ENCODE results near the gene SEMA3F. TPM values are rescaled to one million over a fixed set of nuclear protein-coding genes. Genes with fewer than 3 reads are reported as not detected.

The SEMA3F gene
- total and polyA plus RNA-seq, 2 donors (not counting 3 experiments of a cell fraction or from before 2014, with no cell fraction given) = 65.8 to 99.1 TPM

GRCh38 chr3:50192124-50192523 is 37.0 kb downstream of the SEMA3F start:
- H3K9me3 ChIP-seq (replicated peaks; ENCODE audit: control insufficient read depth, insufficient read depth, low read length) = no peaks in the 10 kb centered on the region
- POLR2A ChIA-PET = no interaction called here
- no peak overlapping the region for H3K27ac ChIP-seq (ENCODE audit: insufficient read depth, low read depth, low read length)
- intact Hi-C loops (cut with micrococcal nuclease) (loop anchor here (5.0 kb wide), 1 partner anchor 350 kb away; no protein-coding TSS in a partner anchor), dilution Hi-C loops (cut with MboI; ENCODE audit: extremely low pct_ligation_motif_present, low sequenced_read_pairs) (no loop called here)
- H4K20me1 ChIP-seq (replicated peaks; ENCODE audit: control insufficient read depth, extremely low read depth, insufficient read depth, low read length) = no peaks in the 10 kb centered on the region
- H2AFZ ChIP-seq (ENCODE audit: low read depth, low read length) = no peak overlapping the region
- DNase-seq (ENCODE audit: low read depth, low spot score) (no peak), FAIRE-seq (no peak)
- no peaks in the 10 kb centered on the region for H3K79me2 ChIP-seq (ENCODE audit: control insufficient read depth, insufficient read depth, low read length)
- CTCF ChIA-PET = interaction anchor here (0.7 to 12.0 kb wide), 9 partner anchors 17 to 132 kb away, joined by 3 to 314 read pairs (median 8); partner anchors contain the start of gene GNAI2
- no peak overlapping the region for H3K9ac ChIP-seq (replicated peaks; ENCODE audit: extremely low read depth, insufficient read depth, low read length)
- peaks cover 11 to 13% of the 10 kb centered on the region in 2 experiments for H3K27me3 ChIP-seq (ENCODE audit: control insufficient read depth in 2 of 2, insufficient read depth in 2 of 2, low read length in 2 of 2)
- no peak overlapping the region for H3K4me2 ChIP-seq (ENCODE audit: insufficient read depth, low read length)
- peaks cover 5% of the 10 kb centered on the region for H3K4me1 ChIP-seq (ENCODE audit: control insufficient read depth, extremely low read depth, insufficient read depth, low read length)
- BruUV-seq (replicated peaks) = no TSS peak
- peaks cover 0 to 7% of the 10 kb centered on the region in 2 experiments for H3K36me3 ChIP-seq (ENCODE audit: control insufficient read depth in 2 of 2, extremely low read depth in 1 of 2, insufficient read depth in 2 of 2, low read length in 2 of 2)
- TF ChIP-seq FOS (IDR thresholded peaks at IDR 0.05; ENCODE audit: borderline replicate concordance, insufficient read depth, low read length) = no peak
- TF ChIP-seq JUN (IDR thresholded peaks at IDR 0.05; ENCODE audit: borderline replicate concordance, insufficient read depth, insufficient read length, low read depth) = no peak
- TF ChIP-seq, protein P1, sequence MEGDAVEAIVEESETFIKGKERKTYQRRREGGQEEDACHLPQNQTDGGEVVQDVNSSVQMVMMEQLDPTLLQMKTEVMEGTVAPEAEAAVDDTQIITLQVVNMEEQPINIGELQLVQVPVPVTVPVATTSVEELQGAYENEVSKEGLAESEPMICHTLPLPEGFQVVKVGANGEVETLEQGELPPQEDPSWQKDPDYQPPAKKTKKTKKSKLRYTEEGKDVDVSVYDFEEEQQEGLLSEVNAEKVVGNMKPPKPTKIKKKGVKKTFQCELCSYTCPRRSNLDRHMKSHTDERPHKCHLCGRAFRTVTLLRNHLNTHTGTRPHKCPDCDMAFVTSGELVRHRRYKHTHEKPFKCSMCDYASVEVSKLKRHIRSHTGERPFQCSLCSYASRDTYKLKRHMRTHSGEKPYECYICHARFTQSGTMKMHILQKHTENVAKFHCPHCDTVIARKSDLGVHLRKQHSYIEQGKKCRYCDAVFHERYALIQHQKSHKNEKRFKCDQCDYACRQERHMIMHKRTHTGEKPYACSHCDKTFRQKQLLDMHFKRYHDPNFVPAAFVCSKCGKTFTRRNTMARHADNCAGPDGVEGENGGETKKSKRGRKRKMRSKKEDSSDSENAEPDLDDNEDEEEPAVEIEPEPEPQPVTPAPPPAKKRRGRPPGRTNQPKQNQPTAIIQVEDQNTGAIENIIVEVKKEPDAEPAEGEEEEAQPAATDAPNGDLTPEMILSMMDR (IDR thresholded peaks at IDR 0.05; ENCODE audit: extremely low read depth in 1 of 2, insufficient read depth in 1 of 2, low read depth in 1 of 2, low read length in 2 of 2) = no peak
- no peak for TF ChIP-seq GATA2 (IDR thresholded peaks at IDR 0.05; ENCODE audit: insufficient read depth, insufficient read length, low read depth, low read length)
- TF ChIP-seq POLR2A (IDR thresholded peaks at IDR 0.05; ENCODE audit: low read depth, low read length) = no peak
- no peak for TF ChIP-seq MYC (IDR thresholded peaks at IDR 0.05; ENCODE audit: low read depth, low read length)
- no peak for TF ChIP-seq EZH2 (IDR thresholded peaks at IDR 0.05; ENCODE audit: borderline replicate concordance, low read depth, low read length, severe bottlenecking)
- no peak for TF ChIP-seq POLR2AphosphoS5 (IDR thresholded peaks at IDR 0.05; ENCODE audit: insufficient read depth, low read depth, low read length)
- no peak for TF ChIP-seq MAX (IDR thresholded peaks at IDR 0.05; ENCODE audit: insufficient read depth, insufficient read length)
- no peaks in the 10 kb centered on the region for H3K9me1 ChIP-seq (replicated peaks; ENCODE audit: control insufficient read depth, extremely low read depth, insufficient read depth, low read length)
- H3K4me3 ChIP-seq (replicated peaks in 1 of 3; ENCODE audit: insufficient read depth in 1 of 3, low read depth in 1 of 3, low read length in 3 of 3) = no peak overlapping the region

Measured in endothelial cell of umbilical vein (primary cell).